Chondrocyte (in vitro differentiated cells): ENCODE results near the gene MAMLD1. TPM values are rescaled to one million over a fixed set of nuclear protein-coding genes. Genes with fewer than 3 reads are reported as not detected.

Source experiments
- DNase-seq: peaks from one replicate; pipeline ENCODE4 v3.0.0; 2021; ENCODE audit warnings: mixed read lengths, low spot score
- H3K27ac Mint-ChIP-seq: one replicate; pipeline ENCODE4 v1.8.0; 2021; ENCODE audit warnings: mild to moderate bottlenecking, moderate library complexity, mixed read lengths; ENCODE audit not compliant: unreplicated experiment
- H3K27me3 Mint-ChIP-seq: 2 replicates; pipeline ENCODE4 v1.8.0; 2021; ENCODE audit warnings: low read depth, mixed read lengths
- H3K36me3 Mint-ChIP-seq: 2 replicates; pipeline ENCODE4 v1.8.0; 2021; ENCODE audit warnings: low read depth, mixed read lengths
- H3K4me1 Mint-ChIP-seq: 2 replicates; pipeline ENCODE4 v1.8.0; 2021; ENCODE audit warnings: low read depth, mild to moderate bottlenecking, mixed read lengths
- H3K4me3 Mint-ChIP-seq: one replicate; pipeline ENCODE4 v1.8.0; 2021; ENCODE audit warnings: mild to moderate bottlenecking, moderate library complexity, mixed read lengths; ENCODE audit not compliant: unreplicated experiment
- H3K9me3 Mint-ChIP-seq: 2 replicates; pipeline ENCODE4 v1.8.0; 2021; ENCODE audit warnings: low read depth, mixed read lengths
- CTCF ChIP-seq: fragments of 200-600 bp; sonication (generic); IDR thresholded peaks from 2 replicates; pipeline ENCODE4 v1.5.0; 2021; ENCODE audit warnings: antibody characterized with exemption, mild to moderate bottlenecking, moderate library complexity
- total RNA-seq: library from RNA; stranded (reverse); gene quantifications from 3 replicates; pipeline ENCODE4 v1.2.1, GENCODE V29; 2021

The MAMLD1 gene
- total RNA-seq, 1 donor from 2014 or later = 8.8 TPM

- Mint-ChIP-seq H3K9me3 (peaks cover 6% of the 10 kb centered on the region), H3K27me3 (no peaks in the 10 kb centered on the region), H3K27ac (no peak overlapping the region), H3K4me3 (no peak overlapping the region), H3K4me1 (peaks cover 11% of the 10 kb centered on the region), H3K36me3 (no peaks in the 10 kb centered on the region)
- DNase-seq = no peak
- no peak for TF ChIP-seq CTCF
These were observed 102.2 kb downstream of the MAMLD1 start for GRCh38 chrX:150465326-150465725.

- H3K4me3 Mint-ChIP-seq = no peak overlapping the region
- no peak overlapping the region for H3K27ac Mint-ChIP-seq
- no peak for TF ChIP-seq CTCF
- no peaks in the 10 kb centered on the region for H3K27me3 Mint-ChIP-seq
- H3K36me3 Mint-ChIP-seq = peaks cover 5% of the 10 kb centered on the region
- DNase-seq = no peak
- H3K4me1 Mint-ChIP-seq = peaks cover 11% of the 10 kb centered on the region
- peaks cover 10% of the 10 kb centered on the region for H3K9me3 Mint-ChIP-seq
These were observed 103.0 kb downstream of the MAMLD1 start for GRCh38 chrX:150465881-150466775.

GRCh38 chrX:150472306-150472705 is 109.2 kb downstream of the MAMLD1 start:
- Mint-ChIP-seq H3K4me1 (peaks cover 20% of the 10 kb centered on the region), H3K4me3 (no peak overlapping the region), H3K36me3 (peaks cover 9% of the 10 kb centered on the region), H3K9me3 (peaks cover 9% of the 10 kb centered on the region), H3K27me3 (no peaks in the 10 kb centered on the region), H3K27ac (no peak overlapping the region)
- TF ChIP-seq CTCF = no peak
- DNase-seq = no peak

- no peak for DNase-seq
- no peak overlapping the region for H3K4me3 Mint-ChIP-seq
- H3K9me3 Mint-ChIP-seq = peaks cover 8% of the 10 kb centered on the region
- H3K27ac Mint-ChIP-seq = no peak overlapping the region
- TF ChIP-seq CTCF = no peak
- H3K36me3 Mint-ChIP-seq = peaks cover 9% of the 10 kb centered on the region
- no peaks in the 10 kb centered on the region for H3K27me3 Mint-ChIP-seq
- peaks cover 20% of the 10 kb centered on the region for H3K4me1 Mint-ChIP-seq
These were observed 110.3 kb downstream of the MAMLD1 start for GRCh38 chrX:150473371-150473770.

- no peak overlapping the region for H3K27ac Mint-ChIP-seq
- no peak overlapping the region for H3K4me3 Mint-ChIP-seq
- no peaks in the 10 kb centered on the region for H3K27me3 Mint-ChIP-seq
- TF ChIP-seq CTCF = no peak
- H3K9me3 Mint-ChIP-seq = peaks cover 7% of the 10 kb centered on the region
- peaks cover 9% of the 10 kb centered on the region for H3K36me3 Mint-ChIP-seq
- H3K4me1 Mint-ChIP-seq = peaks cover 8% of the 10 kb centered on the region
- DNase-seq = no peak
These were observed 112.3 kb downstream of the MAMLD1 start for GRCh38 chrX:150475461-150475860.
